Measurements from ENCODE around the gene TGM2.

Gene TGM2

DNA sequence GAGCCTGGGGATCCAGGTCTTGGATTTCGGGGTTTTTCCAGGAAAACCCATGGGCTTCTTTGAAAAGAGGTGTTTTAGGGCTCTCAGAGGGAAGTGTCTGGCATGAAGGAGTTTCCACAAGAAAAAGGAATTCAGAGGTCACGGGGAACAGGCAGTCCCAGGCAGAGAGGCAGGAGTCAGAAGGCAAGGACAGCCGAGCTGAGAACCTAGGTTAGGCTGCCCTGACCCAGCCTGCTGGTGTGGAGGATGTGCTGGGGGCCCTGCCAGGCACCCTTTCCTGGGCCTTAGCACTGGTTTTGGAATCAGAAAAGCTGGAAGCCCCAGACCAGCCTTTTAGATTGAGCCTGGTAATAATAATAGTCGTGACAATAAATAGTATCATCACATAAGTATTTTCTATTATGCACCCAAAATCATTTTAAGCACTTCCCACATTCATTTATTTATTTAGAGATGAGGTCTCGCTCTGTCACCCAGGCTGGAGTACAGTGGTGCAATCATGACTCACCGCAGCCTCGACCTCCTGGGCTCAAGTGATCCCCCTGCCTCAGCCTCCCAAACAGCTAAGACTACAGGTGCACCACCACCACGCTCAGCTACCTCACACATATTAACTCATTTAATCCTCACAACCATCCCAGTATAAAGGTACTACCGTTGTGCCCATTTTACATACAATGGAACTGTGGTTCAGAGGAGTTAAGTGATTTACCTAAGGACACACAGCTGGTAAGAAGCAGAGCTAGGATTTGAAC lies 19.9 kb downstream of the TGM2 start:
- DNase-seq (ENCODE audit: low spot score), result no peak

DNA sequence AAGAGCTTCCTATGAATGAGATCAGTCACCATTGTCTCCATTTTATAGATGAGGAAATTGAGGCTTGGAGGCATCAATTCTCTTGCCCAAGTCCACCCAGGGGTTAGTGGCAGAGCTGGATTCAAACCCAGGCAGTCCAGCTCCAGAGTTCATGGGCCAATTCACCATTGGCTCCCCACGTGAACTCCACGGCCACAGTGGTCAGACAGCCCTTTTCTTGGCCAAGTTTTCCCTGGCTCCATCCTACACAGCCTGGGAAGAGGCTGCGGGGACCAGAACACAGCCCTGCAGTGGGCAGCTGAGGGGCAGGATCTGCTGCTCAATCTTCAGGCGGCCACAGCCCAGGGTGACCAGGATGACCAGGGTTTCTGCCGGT lies 20.5 kb downstream of the TGM2 start:
- no peak for DNase-seq (ENCODE audit: low spot score)

DNA sequence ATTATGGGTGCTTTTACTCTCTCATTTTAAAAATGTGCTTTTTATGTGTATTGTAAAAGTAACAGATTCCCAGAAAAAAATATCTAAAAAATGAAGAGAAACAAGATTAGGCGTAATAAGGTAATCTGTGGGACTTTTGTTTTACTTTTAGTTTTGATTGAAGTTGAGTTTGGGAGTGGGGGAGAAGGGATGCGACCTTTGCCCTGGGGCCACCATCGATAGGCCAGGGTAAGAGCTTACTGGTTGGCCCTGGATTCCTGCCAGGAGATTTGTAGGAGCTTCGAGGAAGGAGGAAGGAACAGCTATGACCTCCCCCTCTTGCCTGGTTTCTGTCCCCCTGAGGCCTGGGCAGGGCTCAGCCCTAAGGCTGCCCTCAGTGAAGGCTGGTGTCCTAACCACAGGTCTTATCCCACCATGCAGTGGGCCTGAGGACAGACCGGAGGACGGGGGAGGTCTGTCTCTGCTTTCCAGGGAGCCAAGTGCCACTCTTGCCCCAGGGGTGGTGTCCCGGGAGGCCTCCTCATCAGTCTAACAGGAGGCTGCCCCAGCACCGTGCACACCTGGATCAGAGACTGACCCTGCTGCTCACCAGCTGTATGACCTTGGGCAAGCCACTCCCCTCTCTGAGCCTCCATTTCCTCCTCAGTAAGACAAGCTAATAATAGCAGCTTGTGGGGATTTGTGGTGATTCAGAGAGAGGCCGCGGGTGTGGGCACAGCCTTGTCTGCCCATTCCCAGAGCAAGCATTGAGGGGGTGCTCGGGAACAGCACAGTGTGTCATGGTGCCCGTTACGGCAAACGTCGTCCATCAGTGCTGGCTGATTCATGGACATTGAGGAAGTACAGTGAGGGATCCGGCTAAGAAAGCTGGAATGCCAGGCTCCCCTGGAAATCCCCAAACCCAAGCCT lies 21.2 kb downstream of the TGM2 start:
- peak; percentile 75 for DNase-seq (ENCODE audit: low spot score)

DNA sequence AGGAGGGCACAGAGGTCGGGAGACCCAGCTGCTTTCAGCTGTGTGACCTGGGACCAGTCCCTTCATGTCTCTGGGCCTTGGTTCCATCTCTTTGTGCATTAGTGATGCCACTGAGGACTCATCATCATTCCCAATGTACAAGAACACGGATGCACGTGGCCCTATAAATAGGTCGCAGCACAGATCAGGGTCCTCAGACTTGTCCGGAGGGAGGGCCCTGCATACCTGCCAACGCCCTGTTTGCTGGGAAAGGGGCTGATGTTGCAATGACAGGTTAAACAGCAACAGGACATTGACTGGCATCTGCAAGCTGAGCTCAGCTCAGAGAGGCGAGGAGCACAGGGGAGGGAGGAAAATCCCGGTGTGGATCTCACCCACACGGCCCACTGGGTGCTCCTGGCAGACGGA lies 21.8 kb downstream of the TGM2 start:
- no peak for DNase-seq (ENCODE audit: low spot score)

DNA sequence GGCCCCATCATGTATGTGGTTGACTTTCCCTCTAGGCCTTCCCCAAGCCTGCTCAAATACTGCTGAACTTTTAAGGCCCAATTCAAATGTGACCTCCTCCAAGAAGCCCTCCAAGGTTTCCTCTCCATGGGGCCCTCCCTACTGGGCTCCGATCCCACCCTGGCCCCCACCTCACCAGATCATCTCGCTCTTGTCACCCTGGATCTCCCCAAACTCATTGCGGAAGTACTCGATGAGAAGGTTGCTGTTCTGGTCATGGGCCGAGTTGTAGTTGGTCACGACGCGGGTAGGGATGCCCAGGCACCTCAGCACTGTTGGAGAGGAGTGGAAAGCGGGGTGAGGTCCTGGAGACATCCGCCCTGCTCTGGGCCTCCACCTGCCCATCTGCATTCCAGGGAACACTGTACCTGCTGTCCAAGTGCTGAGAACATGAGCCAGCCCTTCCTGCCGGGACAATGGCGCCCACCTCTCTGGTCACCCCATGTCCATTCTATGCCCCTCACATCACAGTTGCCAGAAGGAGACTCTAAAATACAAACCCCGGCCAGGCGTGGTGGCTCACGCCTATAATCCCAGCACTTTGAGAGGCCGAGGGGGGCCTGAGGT lies 23.1 kb downstream of the TGM2 start:
- no peak for DNase-seq (ENCODE audit: low spot score)

DNA sequence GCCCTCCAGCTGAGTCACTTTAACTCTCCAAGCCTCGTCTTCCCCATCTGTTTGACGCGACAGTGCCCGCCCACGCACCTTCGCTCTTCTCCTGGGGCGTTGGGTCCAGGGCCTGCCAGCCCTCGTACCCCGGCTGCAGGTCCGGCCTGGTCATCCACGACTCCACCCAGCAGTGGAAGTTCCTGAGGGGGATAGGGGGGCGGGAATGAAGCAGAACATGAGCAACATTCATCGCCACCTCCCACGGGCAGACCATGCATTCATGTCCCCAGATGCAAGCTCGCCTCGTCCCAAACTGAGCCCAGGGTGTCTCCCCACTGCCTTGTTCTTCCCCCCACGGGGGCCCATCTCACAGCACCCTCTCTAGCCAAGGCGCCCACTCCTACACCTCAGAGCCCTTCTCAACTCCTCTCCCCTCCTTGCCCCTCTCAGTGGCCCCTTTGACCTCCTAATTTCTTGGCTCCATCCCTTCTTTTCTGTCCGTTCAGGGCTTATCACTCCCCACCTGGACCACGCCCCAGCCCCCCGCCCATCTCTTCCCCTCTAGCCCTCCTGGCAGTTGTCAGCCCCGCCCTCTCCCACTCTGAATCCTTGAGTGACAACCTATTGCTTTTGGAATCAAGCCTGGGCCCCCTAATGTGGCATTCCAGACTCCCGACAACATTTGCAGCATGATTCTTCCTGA lies 23.7 kb downstream of the TGM2 start:
- DNase-seq (ENCODE audit: low spot score), result no peak

DNA sequence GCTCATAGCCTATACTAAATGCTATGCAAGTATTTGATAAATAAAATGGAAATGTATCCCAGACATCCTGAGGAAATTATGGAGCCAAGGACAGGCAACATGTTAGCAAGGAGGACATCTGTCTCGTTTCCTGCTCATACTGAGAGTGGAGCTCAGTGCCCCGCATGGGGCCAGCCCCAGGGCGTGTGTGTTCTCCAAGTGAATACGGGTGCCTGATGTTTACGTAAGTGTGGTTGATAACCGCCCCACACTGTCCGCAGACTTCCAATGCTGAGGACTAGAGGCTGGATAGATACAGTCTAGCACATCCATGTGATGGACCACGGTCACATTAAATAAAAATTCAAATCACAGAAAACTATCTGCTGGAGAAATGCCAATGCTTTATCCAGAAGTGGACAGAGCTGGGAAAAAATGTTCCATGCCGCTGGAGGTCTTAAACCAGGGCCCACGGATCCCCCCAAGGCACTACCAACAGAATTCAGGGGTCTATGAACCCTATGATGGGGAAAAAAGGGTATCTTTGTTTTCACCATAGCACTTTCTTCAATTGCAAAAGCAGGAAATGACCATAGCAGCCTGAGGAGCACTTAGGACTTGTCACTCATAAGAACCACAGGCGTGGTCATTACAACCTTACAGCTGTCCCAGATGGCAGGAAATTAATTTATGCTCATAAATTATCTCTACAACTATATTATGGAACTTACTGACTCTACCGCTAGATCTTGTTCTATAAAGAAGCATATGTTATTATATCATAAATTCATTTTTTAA lies 24.9 kb downstream of the TGM2 start:
- no peak for DNase-seq (ENCODE audit: low spot score)

DNA sequence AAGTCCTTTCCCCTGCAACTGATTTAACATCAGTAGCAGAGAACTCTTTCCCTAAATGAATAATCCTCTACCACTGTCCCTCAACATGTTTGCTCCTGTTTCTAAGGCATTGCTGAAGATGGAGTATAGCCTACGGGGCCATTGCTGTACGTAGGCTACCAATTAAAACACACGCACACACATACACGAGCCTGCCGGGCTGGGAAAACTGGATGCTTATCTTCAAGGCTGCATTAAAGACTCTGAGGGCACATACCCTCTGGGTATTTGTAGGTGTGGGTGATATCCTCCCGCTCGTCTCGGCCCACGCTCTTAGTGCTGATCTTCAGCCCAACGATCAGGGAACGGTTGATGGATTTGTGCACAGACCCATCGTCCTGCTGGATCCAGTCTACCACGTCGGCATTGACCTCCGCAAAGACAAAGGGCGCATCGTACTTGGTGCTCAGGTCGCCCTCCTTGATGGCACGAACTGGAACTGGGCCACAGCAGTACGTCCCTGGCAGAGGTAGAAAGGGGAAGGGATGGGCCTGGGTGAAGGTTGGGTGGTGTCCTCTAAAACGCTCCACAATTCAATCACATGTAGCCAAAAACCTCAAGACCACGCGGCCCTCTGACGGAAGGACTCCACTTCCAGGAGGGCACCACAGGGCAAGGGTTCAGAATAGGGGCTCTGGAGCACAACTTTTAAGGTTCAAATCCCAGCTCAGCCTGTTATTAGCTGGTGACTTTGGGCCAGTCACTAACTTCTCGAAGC lies 25.7 kb downstream of the TGM2 start:
- DNase-seq (ENCODE audit: low spot score), result no peak

DNA sequence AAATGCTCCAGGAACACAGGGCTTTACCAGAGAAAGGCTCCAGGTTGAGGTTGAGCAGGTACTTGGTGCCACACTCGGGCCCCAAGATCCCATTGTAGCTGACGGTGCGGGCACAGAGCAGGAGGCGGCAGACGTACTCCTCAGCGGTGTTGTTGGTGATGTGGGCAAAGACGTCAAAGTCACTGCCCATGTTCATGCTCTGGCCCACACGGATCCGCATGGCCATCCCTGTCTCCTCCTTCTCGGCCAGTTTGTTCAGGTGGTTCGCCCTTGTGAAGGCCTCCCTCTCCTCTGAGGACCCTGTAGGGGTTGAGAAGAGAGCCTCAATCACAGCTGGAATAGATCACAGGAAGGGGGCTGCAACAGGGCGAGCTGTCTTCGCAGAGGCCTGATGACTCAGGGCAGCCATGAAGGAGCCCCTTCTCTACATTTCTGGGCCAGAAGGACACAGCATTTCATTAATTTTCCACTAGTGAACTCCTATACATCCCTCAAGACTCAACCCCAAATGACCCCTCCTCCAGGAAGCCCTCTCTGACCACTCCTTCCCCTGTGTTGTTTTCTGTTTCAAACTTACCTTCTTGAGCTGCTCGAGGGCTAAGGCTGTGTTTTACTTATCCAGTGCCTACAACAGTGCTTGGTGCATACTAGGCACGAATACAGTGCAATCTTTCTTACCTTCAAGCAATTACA lies 26.8 kb downstream of the TGM2 start:
- no peak for DNase-seq (ENCODE audit: low spot score)

DNA sequence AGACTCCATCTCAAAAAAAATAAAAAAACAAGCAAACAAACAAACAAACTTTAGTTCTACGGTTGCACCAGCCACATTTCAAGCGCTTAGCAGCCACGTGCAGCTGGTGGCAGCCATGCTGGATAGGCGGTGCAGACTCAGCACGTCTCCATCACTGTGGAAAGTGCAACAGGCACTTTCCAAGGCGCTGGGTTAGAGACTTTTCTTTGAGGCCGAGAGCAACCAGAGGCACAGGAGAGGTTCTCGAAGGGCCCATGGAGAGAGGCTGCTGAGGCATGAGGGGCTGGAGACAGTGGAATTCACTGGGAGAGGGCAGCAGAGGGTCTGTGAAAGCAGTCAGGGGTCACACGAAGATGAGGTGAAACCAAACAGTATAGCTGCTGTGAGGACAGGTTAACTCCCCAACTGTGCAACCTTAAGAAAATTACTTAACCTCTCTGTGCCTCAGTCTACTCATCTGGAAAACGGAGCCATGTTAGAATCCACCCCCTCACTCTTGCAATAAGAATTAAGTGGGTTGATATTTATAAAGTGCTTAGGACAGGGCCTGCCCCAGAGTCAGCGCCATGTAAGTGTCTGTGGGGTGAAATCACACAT lies 27.5 kb downstream of the TGM2 start:
- no peak for DNase-seq (ENCODE audit: low spot score)

DNA sequence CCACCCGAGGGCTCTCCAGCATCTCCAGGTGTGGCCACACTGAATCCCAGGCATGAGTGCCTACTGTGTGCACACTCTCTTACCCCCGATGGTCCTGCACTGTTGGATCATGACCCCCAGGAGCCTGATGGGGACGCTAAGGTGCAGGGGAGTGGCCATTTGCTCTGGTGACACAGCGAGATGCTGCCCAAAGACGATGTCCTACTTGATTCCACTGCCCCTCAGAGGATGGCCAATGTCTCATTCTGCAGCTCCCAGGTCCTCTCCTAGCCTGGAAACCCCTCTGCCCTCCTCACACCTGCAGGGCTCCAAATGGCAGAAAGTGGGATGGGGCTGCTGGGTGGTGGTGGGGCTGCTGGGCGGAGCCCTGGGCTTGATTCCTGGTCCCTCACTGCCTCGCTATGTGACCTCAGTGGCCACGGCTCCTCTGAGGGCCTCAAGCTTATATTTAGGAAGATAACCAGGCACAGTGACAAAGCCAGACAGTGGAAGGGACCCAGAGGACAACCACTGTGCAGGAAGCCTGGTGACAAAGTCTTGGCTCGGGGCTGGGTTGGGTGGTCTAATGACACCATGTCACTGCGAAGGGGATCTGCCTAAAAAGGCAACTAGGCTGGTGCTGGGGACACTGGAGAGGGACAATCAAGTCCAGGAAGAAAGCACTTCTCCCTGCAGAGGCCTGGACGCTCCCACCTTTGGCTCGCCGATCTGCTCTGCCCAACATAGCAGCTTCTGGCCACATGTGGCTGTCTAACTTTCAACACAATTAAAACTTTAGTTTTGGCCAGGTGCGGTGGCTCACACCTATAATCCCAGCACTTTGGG lies 28.4 kb downstream of the TGM2 start:
- no peak for DNase-seq (ENCODE audit: low spot score)

DNA sequence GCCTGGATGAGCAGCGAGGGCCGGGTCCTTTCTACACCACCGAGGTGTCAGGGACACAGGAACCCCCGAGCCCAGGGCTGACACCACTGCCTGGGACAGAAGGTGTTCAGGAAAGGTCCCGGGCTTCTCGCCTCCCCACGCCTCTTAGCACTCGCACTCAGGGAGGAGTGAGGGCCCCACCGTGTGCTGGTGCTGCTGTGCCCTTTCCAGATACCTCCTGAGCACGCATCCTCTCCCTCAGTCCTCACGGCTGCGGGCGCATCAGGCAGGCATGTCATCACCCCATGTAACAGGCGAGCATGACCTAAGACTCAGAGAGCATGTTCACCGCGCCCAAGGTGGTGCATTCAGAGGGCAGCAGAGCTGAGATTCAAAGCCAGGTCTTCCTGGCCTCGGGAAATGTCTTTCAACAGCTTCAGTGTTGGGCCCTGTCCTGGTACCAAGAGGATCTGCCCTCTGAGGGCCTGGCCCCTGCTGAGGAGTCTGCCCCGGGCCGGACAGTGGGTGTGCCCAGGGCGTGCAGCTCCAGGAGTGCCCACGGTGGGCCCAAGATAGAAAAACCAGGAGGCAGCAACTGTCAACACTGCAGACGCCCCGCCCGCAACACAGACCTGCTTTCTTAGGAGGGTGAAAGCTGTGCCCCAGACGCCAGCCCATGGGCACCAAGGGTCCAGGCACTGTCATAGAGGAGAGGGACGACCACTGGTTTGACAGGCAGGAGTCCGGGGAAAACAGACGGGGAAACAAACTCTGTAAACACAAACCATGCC lies 29.2 kb downstream of the TGM2 start:
- no peak for DNase-seq (ENCODE audit: low spot score)

DNA sequence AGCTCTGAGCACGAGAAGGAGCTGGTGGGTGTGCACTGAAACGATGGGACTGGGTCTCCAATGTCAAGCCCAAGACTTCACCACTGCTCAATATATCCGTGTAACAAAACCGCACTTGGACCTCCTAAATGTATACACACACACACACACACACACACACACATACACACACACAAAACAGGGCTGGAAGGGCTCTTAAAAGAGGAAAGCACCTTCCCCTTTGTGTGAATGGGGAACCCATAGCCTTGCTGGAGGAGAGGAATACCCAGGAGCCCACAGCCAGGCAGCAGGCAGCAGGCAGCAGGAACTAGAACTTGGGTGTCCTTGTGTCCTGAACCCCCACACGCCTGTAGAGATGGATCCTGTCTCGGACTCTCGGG lies 29.8 kb downstream of the TGM2 start:
- DNase-seq (ENCODE audit: low spot score), result no peak

DNA sequence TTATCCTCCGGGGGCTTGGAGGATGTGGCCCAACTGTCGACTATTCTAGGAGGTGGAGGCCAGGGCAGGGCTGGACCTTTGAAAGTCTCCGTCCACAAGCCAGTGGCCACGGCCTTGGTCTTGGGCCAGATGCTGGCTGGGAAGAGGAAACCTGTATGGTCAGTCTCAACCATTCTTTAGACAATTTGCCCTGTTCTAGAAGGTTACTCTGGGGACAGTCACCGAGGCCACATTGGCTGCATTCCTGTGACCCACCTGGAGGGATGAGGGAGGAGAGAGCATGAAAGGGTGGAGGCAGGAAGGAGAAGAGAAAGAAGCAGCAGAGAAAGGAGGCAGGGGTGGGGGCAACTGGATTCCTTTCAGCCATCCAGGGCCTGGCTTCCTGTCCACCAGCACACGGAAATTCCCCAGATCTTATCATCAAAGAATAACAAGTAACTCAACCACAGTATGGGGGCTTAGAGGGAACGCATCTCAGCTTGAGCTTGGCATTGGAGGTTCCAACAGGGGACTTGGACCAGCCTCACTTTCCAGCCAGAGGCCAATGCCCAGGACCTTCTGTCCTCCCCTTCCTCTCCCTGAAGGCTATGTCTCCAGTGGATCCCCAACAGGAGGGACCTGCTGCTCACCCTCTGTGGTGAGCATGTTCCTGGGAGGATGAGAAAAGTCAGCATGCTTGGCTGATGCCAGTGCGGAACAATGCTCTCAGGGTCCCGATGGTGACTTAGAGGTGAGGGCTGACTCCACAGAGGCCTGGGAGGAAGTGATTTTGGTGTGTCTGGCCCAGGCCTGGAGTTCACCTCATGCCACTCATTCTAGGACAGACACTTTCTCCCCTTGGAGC lies 30.4 kb downstream of the TGM2 start:
- no peak for DNase-seq (ENCODE audit: low spot score)

DNA sequence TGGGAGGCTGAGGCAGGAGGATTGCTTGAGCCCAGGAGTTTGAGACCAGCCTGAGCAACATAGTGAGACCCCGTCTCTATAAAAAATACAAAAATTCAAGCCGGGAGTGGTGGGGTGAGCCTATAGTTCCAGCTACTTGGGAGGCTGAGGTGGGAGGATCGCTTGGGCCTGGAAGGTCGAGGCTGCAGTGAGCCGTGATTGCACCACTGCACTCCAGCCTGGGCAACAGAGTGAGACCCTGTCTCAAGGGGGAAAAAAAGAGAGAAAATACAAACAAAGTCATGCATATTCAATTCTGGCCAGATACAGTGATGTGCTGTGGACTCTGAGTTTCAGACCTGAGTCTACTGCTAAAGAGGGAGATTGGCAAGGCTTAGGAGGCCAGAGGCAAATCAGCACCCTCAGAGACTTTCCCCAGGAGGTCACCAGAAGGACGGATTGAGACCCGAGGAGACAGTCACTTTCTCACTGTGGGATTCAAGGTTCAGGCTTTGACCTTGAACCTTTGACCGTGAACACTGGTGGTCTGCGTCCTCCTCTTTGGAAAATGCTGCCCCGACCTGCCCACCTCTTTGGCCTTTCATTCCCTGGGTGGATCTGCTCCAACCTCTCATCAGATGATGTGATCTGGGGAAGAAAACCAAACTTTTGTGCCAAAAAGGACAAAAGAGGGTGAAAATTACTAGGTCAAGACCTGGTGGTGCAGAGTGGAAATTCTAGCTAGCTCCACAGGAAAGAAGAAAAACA lies 31.2 kb downstream of the TGM2 start:
- no peak for DNase-seq (ENCODE audit: low spot score)

DNA sequence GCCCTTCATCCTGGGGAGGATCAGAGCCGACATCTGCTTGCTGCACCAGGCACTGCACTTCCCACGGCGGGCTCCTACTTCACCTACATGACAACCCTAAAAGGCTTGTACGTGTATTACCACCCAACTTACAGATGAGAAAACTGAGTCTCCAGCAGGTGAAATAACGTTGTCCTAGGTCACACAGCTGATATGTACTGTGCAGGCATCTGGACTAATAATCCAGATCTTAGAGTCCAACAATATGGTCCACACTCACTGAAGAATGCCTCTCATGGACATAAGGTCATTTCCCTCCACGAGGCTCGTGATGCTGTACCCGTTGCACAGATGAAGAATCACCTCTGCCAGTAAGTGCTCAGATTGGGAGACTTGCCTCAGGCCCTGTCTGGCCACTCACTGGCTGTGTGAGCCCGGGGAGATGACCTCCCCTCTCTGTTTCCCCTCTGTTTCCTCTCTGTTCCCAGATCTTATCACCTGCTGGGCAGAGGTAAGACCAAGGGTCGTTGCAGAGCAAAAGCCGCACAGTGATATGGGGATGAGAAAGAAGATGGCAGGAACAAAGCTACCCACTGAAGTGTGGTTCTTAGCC lies 32.1 kb downstream of the TGM2 start:
- DNase-seq (ENCODE audit: low spot score), result no peak

Data from AG08395 (cell line).